Left lung (tissue), 14 donors: ENCODE data around the gene KCNE3. TPM values are rescaled to one million over a fixed set of nuclear protein-coding genes. Genes with fewer than 3 reads are reported as not detected.

ENCODE experiments used
- ATAC-seq: fragments of 200-7000 bp; cut with Tn5 transposase; one replicate; pipeline ENCODE4 v1.9.1; 2020; ENCODE audit warnings: moderate library complexity
- DNase-seq, 4 donors: peaks; one replicate each; pipeline ENCODE4 v3.0.0-alpha.2; 2013 to 2020
- H3K27ac ChIP-seq, 2 donors: fragments of 200-600 bp; sonication (generic) in 1 of 2; one replicate each; pipeline versions ENCODE4 v1.5.0 to v1.8.0; 2020 to 2021
- H3K27me3 ChIP-seq, 2 donors: fragments of 200-600 bp; sonication (generic) in 1 of 2; one replicate each; pipeline versions ENCODE4 v1.5.0 to v1.8.0; 2020 to 2021
- H3K36me3 ChIP-seq, 2 donors: fragments of 200-600 bp; sonication (generic) in 1 of 2; one replicate each; pipeline versions ENCODE4 v1.5.0 to v1.8.0; 2020 to 2021
- H3K4me1 ChIP-seq, 2 donors: fragments of 200-600 bp; one replicate each; pipeline ENCODE4 v1.8.0; 2021
- H3K4me3 ChIP-seq, 2 donors: fragments of 200-600 bp; sonication (generic) in 1 of 2; one replicate each; pipeline versions ENCODE4 v1.5.0 to v1.8.0; 2020 to 2021; ENCODE audit warnings: mild to moderate bottlenecking in 1 of 2
- H3K9me3 ChIP-seq, 2 donors: fragments of 200-600 bp; sonication (generic) in 1 of 2; one replicate each; pipeline versions ENCODE4 v1.5.0 to v1.8.0; 2020 to 2021
- CTCF ChIP-seq, 2 donors: fragments of 200-600 bp; sonication (generic) in 1 of 2; IDR thresholded peaks; one replicate each; pipeline versions ENCODE4 v1.5.0 to v1.8.0; 2021; ENCODE audit warnings: antibody characterized with exemption in 2 of 2
- intact Hi-C, 2 donors: fragments of 100-400 bp; cut with DNase I; formaldehyde crosslinking; loops; one replicate each; pipeline versions ENCODE4 v1.11.2 to v1.14.2; 2022
- long read RNA-seq, 12 donors: library from polyadenylated mRNA in 2 of 12; unstranded in 2 of 12; transcript quantifications; one replicate each; pipeline ENCODE4 v2.0.0 and lab custom pipeline, GENCODE V29; 2019 to 2026
- polyA plus RNA-seq, 6 donors: library from polyadenylated mRNA; unstranded; fragments of 120-200 nt; gene quantifications; one replicate each; pipeline ENCODE4 v1.2.1, GENCODE V29; 2013; ENCODE audit not compliant: insufficient read length in 6 of 6
- total RNA-seq, 2 donors: library from RNA; stranded (reverse); fragmentation: NEBNext Ultra II Directional; extraction: Animal tissue kit (Norgen Biotek cat#: 25700); gene quantifications; one replicate each; pipeline ENCODE4 v1.2.1, GENCODE V29; 2021
- donor health status: DM: no; HTN: yes; CAD: no.
- donor health status: DM: no; HTN: no; CAD: no.

The KCNE3 gene, protein sequence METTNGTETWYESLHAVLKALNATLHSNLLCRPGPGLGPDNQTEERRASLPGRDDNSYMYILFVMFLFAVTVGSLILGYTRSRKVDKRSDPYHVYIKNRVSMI
- total RNA-seq (10 to 100 TPM; 21.2 to 26.6 TPM), polyA plus RNA-seq (10 to 100 TPM in 5 of 6 donors, 1 to 10 TPM in 1; 9.7 to 14.6 (median 12.9) TPM)
- long read RNA-seq, donor 1, transcript KCNE3-201 (3 exons, 3,143 nt), result major isoform, 5 of 8 reads
- long read RNA-seq, donor 1, partial matches to known transcripts, result 0 of 8 reads
- long read RNA-seq, donor 1, other reads (novel, unspliced or antisense), result 0 of 8 reads
- long read RNA-seq, donor 2, partial matches to known transcripts, result 0 of 3 reads
- long read RNA-seq, donor 2, other reads (novel, unspliced or antisense), result 0 of 3 reads
- long read RNA-seq, donor 3, partial matches to known transcripts, result 0 of 3 reads
- long read RNA-seq, donor 3, other reads (novel, unspliced or antisense), result 0 of 3 reads
- long read RNA-seq, donor 4, partial matches to known transcripts, result 0 of 5 reads
- long read RNA-seq, donor 4, other reads (novel, unspliced or antisense), result 0 of 5 reads
- long read RNA-seq, donor 5, partial matches to known transcripts, result 0 of 6 reads
- long read RNA-seq, donor 5, other reads (novel, unspliced or antisense), result 0 of 6 reads
- long read RNA-seq, donor 6, partial matches to known transcripts, result 0 of 5 reads
- long read RNA-seq, donor 6, other reads (novel, unspliced or antisense), result 0 of 5 reads
- long read RNA-seq, donor 7, partial matches to known transcripts, result 0 of 2 reads
- long read RNA-seq, donor 7, other reads (novel, unspliced or antisense), result 0 of 2 reads
- long read RNA-seq, donor 8, partial matches to known transcripts, result 0 of 2 reads
- long read RNA-seq, donor 8, other reads (novel, unspliced or antisense), result 0 of 2 reads
- long read RNA-seq, donor 9, result 0 reads
- long read RNA-seq, donor 10, partial matches to known transcripts, result 0 of 1 reads
- long read RNA-seq, donor 10, other reads (novel, unspliced or antisense), result 0 of 1 reads
- long read RNA-seq, donor 11, result 0 reads
- long read RNA-seq, donor 12, partial matches to known transcripts, result 9 of 11 reads
- long read RNA-seq, donor 12, other reads (novel, unspliced or antisense), result 0 of 11 reads

DNA sequence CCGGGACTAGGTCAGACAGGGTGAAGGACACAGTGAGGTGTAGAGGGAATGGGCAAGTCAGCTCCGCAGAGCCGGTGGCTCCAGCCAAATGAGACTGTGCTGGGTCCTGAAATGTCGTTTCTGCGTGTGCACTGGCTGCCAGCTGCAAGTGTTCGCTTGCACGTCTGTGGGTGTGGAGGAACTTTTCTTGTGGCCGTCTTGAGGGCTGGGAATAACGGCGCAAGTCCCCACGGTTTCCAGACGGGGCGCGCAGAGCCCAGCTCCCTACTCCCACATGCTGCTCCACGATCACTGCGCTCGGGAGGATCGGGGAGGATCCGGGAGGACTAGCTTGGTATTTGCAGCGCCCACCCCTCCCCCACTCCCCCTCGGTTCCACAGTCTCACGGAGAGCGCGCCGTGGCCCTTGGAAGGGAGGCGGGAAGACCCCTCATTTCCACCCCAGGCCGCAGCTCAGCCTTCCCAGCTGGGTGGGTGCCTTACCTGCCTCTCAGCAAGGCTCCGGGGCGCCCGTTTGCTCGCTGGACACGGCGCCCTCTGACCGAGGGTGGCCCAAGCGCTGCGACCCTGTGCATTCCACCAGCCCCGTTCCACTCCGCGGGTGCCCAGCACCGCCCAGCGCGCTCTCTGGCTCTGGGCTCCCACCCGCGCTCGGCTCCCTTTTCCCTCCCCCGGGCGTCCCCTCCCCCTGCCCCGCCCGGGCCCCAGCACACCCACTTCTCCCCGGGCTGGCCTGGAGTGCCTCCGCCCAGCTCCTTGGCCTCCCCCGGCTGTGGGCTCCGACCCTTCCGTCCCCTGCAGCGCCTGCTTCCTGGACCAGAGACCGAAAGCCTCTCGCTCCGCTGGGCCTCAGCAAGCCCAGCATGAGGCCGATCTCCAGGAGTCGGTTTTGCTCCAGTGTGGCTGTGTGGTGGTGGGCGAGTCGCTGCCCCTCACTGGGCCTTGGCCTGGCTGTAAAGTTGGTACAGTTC, at the start of gene KCNE3:
TSS of gene KCNE3 (minus strand) at position 634 of the 970 bp plus-strand sequence. CDS start 9,986 bp downstream, outside the sequence.
- H3K27ac ChIP-seq, result peak within 1 kb of the TSS; percentile 51 to 74
- ATAC-seq (peak; percentile 90), DNase-seq (peak; percentile 55 to 91 (median 60))
- H3K27me3 ChIP-seq, result no peaks in the 10 kb centered on the region
- no peaks in the 10 kb centered on the region for H3K36me3 ChIP-seq
- peak within 1 kb of the TSS; percentile 54 to 60 for H3K4me3 ChIP-seq
- intact Hi-C loops, result no loop called here
- peaks cover 0 to 52% of the 10 kb centered on the region in 2 donors for H3K4me1 ChIP-seq
- no peak for TF ChIP-seq CTCF (IDR thresholded peaks at IDR 0.05)
- no peaks in the 10 kb centered on the region for H3K9me3 ChIP-seq

DNA sequence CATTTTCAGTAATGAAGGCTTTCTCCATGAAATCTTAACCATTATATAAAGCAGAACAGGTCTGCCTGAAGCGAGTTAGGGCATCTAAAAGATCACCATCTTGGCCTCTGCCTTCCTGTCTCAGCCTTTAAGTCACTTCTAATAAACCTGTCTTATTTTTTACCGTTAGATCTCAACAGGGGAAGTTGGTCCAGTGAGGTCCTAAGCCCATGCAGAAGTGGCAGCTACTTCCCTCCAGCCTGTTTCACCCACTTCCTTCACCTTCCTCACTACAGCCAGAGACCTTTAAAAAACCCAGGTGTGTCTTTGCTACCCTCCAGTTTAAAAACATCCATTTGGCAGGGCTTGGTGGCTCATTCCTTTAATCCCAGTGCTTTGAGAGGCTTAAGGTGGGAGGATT, 40.2 kb upstream of the KCNE3 start:
- no peaks in the 10 kb centered on the region for H3K36me3 ChIP-seq
- H3K4me1 ChIP-seq, result no peaks in the 10 kb centered on the region
- ATAC-seq (no peak), DNase-seq (no peak)
- TF ChIP-seq CTCF (IDR thresholded peaks at IDR 0.05), result no peak
- H3K4me3 ChIP-seq, result no peak overlapping the region
- H3K27ac ChIP-seq, result no peak overlapping the region
- intact Hi-C loops, result no loop called here
- H3K9me3 ChIP-seq, result peaks cover 0 to 7% of the 10 kb centered on the region in 2 donors
- H3K27me3 ChIP-seq, result no peaks in the 10 kb centered on the region

DNA sequence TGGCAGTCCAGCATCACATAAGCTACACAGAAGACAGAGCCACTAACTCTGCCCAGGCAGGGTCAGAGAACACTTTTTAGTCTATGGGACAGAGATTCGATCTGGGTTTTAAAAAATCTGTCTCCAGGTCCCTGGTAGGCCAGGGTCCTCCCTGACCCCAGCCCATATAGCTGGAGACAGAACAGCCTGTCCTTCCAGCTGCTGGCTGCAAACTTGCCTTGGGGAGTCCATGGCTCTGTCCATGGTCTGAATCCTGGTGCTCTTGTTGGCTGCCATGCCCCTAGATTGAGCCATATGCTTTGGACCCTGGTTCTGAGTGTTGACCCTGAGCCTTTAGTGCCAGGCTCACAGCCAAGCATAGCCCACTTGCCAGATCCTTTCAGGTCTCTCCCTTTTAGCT, 39.5 kb upstream of the KCNE3 start:
- no peaks in the 10 kb centered on the region for H3K36me3 ChIP-seq
- no peaks in the 10 kb centered on the region for H3K27me3 ChIP-seq
- H3K9me3 ChIP-seq, result peaks cover 0 to 11% of the 10 kb centered on the region in 2 donors
- no peak overlapping the region for H3K27ac ChIP-seq
- intact Hi-C loops, result no loop called here
- ATAC-seq (no peak), DNase-seq (no peak)
- no peaks in the 10 kb centered on the region for H3K4me1 ChIP-seq
- no peak for TF ChIP-seq CTCF (IDR thresholded peaks at IDR 0.05)
- no peak overlapping the region for H3K4me3 ChIP-seq

GRCh38 chr11:74505911-74506310, 38.6 kb upstream of the KCNE3 start:
- no peak for TF ChIP-seq CTCF (IDR thresholded peaks at IDR 0.05)
- no peak for ATAC-seq

More at GRCh38 chr11:74505911-74506310, 38.6 kb upstream of the KCNE3 start:
- H3K9me3 ChIP-seq, result peaks cover 0 to 11% of the 10 kb centered on the region in 2 donors
- H3K4me3 ChIP-seq, result no peak overlapping the region
- no peak for DNase-seq
- no peaks in the 10 kb centered on the region for H3K4me1 ChIP-seq
- no peaks in the 10 kb centered on the region for H3K27me3 ChIP-seq
- intact Hi-C loops, result no loop called here
- H3K27ac ChIP-seq, result no peak overlapping the region
- no peaks in the 10 kb centered on the region for H3K36me3 ChIP-seq
